ENCODE results near the gene SNAP47.

Gene SNAP47

GRCh38 chr1:227749916-227750710, 14.9 kb downstream of the SNAP47 start:
- no peak for DNase-seq (ENCODE audit: low spot score)
- WGBS, 2 donors (ENCODE audit: extremely low coverage in 2 of 2, insufficient read length in 2 of 2, insufficient replicate concordance in 1 of 2) = no CpG with 5 or more reads among the region's 19 CpGs
- Histone ChIP-seq H3K9ac (ENCODE audit: low read depth, low read length, poor library complexity) (no peak overlapping the region), H4K91ac (ENCODE audit: low read depth, low read length, poor library complexity) (no peak overlapping the region), H2BK15ac (ENCODE audit: low read length) (no peak overlapping the region), H3K9me3 (replicated peaks in 1 of 2; ENCODE audit: control insufficient read depth in 2 of 2, insufficient read depth in 1 of 2, low read depth in 1 of 2, low read length in 2 of 2) (no peaks in the 10 kb centered on the region), H3K36me3 (replicated peaks in 1 of 2; ENCODE audit: control insufficient read depth in 2 of 2, insufficient read depth in 2 of 2, low read length in 2 of 2) (peaks cover 24 to 79% of the 10 kb centered on the region in 2 donors), H3K23ac (ENCODE audit: low read depth, low read length, poor library complexity) (peak overlapping the region; percentile 74), H2BK5ac (ENCODE audit: low read length) (no peak overlapping the region), H3K4me2 (ENCODE audit: insufficient read depth, low read length, poor library complexity, severe bottlenecking) (no peak overlapping the region), H3K4me1 (ENCODE audit: control insufficient read depth in 2 of 2, insufficient read depth in 1 of 2, low read depth in 1 of 2, low read length in 2 of 2) (no peaks in the 10 kb centered on the region), H3K79me1 (ENCODE audit: low read depth, low read length) (peaks cover 12% of the 10 kb centered on the region), H2BK120ac (ENCODE audit: low read depth, low read length) (no peak overlapping the region), H3K27ac (replicated peaks; ENCODE audit: low read length) (no peak overlapping the region), H3K27me3 (ENCODE audit: control insufficient read depth in 3 of 3, insufficient read depth in 3 of 3, low read depth in 1 of 3, low read length in 3 of 3) (no peaks in the 10 kb centered on the region), H3K18ac (ENCODE audit: low read length) (no peak overlapping the region), H2AK5ac (ENCODE audit: low read depth, low read length) (no peak overlapping the region), H2BK12ac (ENCODE audit: low read length) (no peak overlapping the region), H4K8ac (ENCODE audit: low read depth, low read length) (no peak overlapping the region), H3K14ac (ENCODE audit: low read length) (no peak overlapping the region), H3K4ac (ENCODE audit: low read length) (no peak overlapping the region), H2AFZ (ENCODE audit: low read length) (no peak overlapping the region), H3K4me3 (ENCODE audit: low read length in 2 of 2) (no peak overlapping the region)

GRCh38 chr1:227753999-227754711, 18.9 kb downstream of the SNAP47 start:
- Histone ChIP-seq H3K9me3 (replicated peaks in 1 of 2; ENCODE audit: control insufficient read depth in 2 of 2, insufficient read depth in 1 of 2, low read depth in 1 of 2, low read length in 2 of 2) (no peaks in the 10 kb centered on the region), H2BK120ac (ENCODE audit: low read depth, low read length) (no peak overlapping the region), H3K4me2 (ENCODE audit: insufficient read depth, low read length, poor library complexity, severe bottlenecking) (no peak overlapping the region), H3K27me3 (ENCODE audit: control insufficient read depth in 3 of 3, insufficient read depth in 3 of 3, low read depth in 1 of 3, low read length in 3 of 3) (no peaks in the 10 kb centered on the region), H3K23ac (ENCODE audit: low read depth, low read length, poor library complexity) (no peak overlapping the region), H3K27ac (replicated peaks; ENCODE audit: low read length) (no peak overlapping the region), H2BK12ac (ENCODE audit: low read length) (no peak overlapping the region), H3K4me1 (ENCODE audit: control insufficient read depth in 2 of 2, insufficient read depth in 1 of 2, low read depth in 1 of 2, low read length in 2 of 2) (no peaks in the 10 kb centered on the region), H3K36me3 (replicated peaks in 1 of 2; ENCODE audit: control insufficient read depth in 2 of 2, insufficient read depth in 2 of 2, low read length in 2 of 2) (peaks cover 30 to 86% of the 10 kb centered on the region in 2 donors), H2AFZ (ENCODE audit: low read length) (no peak overlapping the region), H3K18ac (ENCODE audit: low read length) (no peak overlapping the region), H2BK5ac (ENCODE audit: low read length) (no peak overlapping the region), H4K8ac (ENCODE audit: low read depth, low read length) (no peak overlapping the region), H3K4me3 (ENCODE audit: low read length in 2 of 2) (peak overlapping the region in 1 of 2 donors; percentile 43), H3K9ac (ENCODE audit: low read depth, low read length, poor library complexity) (no peak overlapping the region), H2AK5ac (ENCODE audit: low read depth, low read length) (no peak overlapping the region), H3K79me1 (ENCODE audit: low read depth, low read length) (peaks cover 2% of the 10 kb centered on the region), H3K14ac (ENCODE audit: low read length) (no peak overlapping the region), H3K4ac (ENCODE audit: low read length) (no peak overlapping the region), H2BK15ac (ENCODE audit: low read length) (no peak overlapping the region), H4K91ac (ENCODE audit: low read depth, low read length, poor library complexity) (no peak overlapping the region)
- no peak for DNase-seq (ENCODE audit: low spot score)
- WGBS, 2 donors (ENCODE audit: extremely low coverage in 2 of 2, insufficient read length in 2 of 2, insufficient replicate concordance in 1 of 2) = no CpG with 5 or more reads among the region's 7 CpGs

- H3K14ac ChIP-seq (ENCODE audit: low read length) = no peak overlapping the region
- H3K9me3 ChIP-seq (replicated peaks in 1 of 2; ENCODE audit: control insufficient read depth in 2 of 2, insufficient read depth in 1 of 2, low read depth in 1 of 2, low read length in 2 of 2) = no peaks in the 10 kb centered on the region
- WGBS, 2 donors (ENCODE audit: extremely low coverage in 2 of 2, insufficient read length in 2 of 2, insufficient replicate concordance in 1 of 2) = no CpG with 5 or more reads among the region's 4 CpGs
- no peak overlapping the region for H2BK12ac ChIP-seq (ENCODE audit: low read length)
- H3K9ac ChIP-seq (ENCODE audit: low read depth, low read length, poor library complexity) = no peak overlapping the region
- H4K8ac ChIP-seq (ENCODE audit: low read depth, low read length) = no peak overlapping the region
- no peak overlapping the region for H3K4ac ChIP-seq (ENCODE audit: low read length)
- H2AFZ ChIP-seq (ENCODE audit: low read length) = no peak overlapping the region
- H3K36me3 ChIP-seq (replicated peaks in 1 of 2; ENCODE audit: control insufficient read depth in 2 of 2, insufficient read depth in 2 of 2, low read length in 2 of 2) = peaks cover 33 to 87% of the 10 kb centered on the region in 2 donors
- no peak overlapping the region for H3K18ac ChIP-seq (ENCODE audit: low read length)
- H3K4me2 ChIP-seq (ENCODE audit: insufficient read depth, low read length, poor library complexity, severe bottlenecking) = no peak overlapping the region
- H3K79me1 ChIP-seq (ENCODE audit: low read depth, low read length) = peaks cover 2% of the 10 kb centered on the region
- H3K27me3 ChIP-seq (ENCODE audit: control insufficient read depth in 3 of 3, insufficient read depth in 3 of 3, low read depth in 1 of 3, low read length in 3 of 3) = no peaks in the 10 kb centered on the region
- no peak overlapping the region for H3K23ac ChIP-seq (ENCODE audit: low read depth, low read length, poor library complexity)
- no peak overlapping the region for H2BK120ac ChIP-seq (ENCODE audit: low read depth, low read length)
- H2BK5ac ChIP-seq (ENCODE audit: low read length) = no peak overlapping the region
- DNase-seq (ENCODE audit: low spot score) = no peak
- H3K4me3 ChIP-seq (ENCODE audit: low read length in 2 of 2) = no peak overlapping the region
- no peak overlapping the region for H3K27ac ChIP-seq (replicated peaks; ENCODE audit: low read length)
- no peak overlapping the region for H2AK5ac ChIP-seq (ENCODE audit: low read depth, low read length)
- H4K91ac ChIP-seq (ENCODE audit: low read depth, low read length, poor library complexity) = no peak overlapping the region
- H2BK15ac ChIP-seq (ENCODE audit: low read length) = no peak overlapping the region
- H3K4me1 ChIP-seq (ENCODE audit: control insufficient read depth in 2 of 2, insufficient read depth in 1 of 2, low read depth in 1 of 2, low read length in 2 of 2) = no peaks in the 10 kb centered on the region
Observed at GRCh38 chr1:227754958-227755357, 19.7 kb downstream of the SNAP47 start.
